Upper lobe of left lung (tissue), 4 donors: Measurements from ENCODE around the gene C16orf82.

Experiments
- EP300 ChIP-seq, 4 donors: sonication (generic); formaldehyde crosslinking; IDR thresholded peaks; one replicate each; pipeline ENCODE4 v1.5.1; 2017; ENCODE audit warnings: antibody characterized with exemption in 4 of 4, control low read depth in 2 of 4
- POLR2A ChIP-seq, 4 donors: fragments of 450-650 bp; IDR thresholded peaks; one replicate each; pipeline ENCODE4 v1.5.1; 2016 to 2017; ENCODE audit warnings: antibody characterized with exemption in 4 of 4, mild to moderate bottlenecking in 2 of 4
- POLR2AphosphoS5 ChIP-seq, 2 donors: sonication (generic); formaldehyde crosslinking; IDR thresholded peaks; one replicate each; pipeline ENCODE4 v1.5.1; 2017; ENCODE audit warnings: antibody characterized with exemption in 2 of 2
- TF ChIP-seq, protein P1 (sequence below), 6 experiments: fragments of 450-650 bp in 4 of 6; fragments of 200-600 bp in 2 of 6; sonication (generic) in 2 of 6; IDR thresholded peaks; one replicate each; pipeline ENCODE4 v1.5.1; 2016 to 2019; ENCODE audit warnings: antibody characterized with exemption in 6 of 6

DNA sequence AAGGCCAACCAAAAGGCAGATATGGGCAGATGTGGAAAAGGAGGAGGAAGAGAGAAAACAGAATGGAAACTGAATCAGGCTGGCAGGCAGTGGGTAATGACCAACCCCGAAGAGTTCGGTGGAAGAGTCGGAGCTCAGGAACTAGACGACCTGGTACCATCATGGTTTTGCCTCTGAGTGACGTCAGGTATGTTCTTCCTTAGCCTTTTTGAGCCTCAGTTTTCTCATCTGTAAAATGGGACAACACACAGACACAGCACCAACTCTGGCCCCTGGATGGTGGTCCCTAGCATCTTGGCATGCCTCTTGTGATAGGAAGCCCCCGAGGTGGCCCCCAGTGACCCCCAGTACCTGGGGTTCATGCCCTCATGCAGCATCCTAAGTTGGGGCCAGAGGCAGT lies 37.2 kb upstream of the C16orf82 start:
- TF ChIP-seq, protein P1, sequence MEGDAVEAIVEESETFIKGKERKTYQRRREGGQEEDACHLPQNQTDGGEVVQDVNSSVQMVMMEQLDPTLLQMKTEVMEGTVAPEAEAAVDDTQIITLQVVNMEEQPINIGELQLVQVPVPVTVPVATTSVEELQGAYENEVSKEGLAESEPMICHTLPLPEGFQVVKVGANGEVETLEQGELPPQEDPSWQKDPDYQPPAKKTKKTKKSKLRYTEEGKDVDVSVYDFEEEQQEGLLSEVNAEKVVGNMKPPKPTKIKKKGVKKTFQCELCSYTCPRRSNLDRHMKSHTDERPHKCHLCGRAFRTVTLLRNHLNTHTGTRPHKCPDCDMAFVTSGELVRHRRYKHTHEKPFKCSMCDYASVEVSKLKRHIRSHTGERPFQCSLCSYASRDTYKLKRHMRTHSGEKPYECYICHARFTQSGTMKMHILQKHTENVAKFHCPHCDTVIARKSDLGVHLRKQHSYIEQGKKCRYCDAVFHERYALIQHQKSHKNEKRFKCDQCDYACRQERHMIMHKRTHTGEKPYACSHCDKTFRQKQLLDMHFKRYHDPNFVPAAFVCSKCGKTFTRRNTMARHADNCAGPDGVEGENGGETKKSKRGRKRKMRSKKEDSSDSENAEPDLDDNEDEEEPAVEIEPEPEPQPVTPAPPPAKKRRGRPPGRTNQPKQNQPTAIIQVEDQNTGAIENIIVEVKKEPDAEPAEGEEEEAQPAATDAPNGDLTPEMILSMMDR (IDR thresholded peaks at IDR 0.05), result no peak
- TF ChIP-seq POLR2AphosphoS5 (IDR thresholded peaks at IDR 0.05) (no peak), POLR2A (IDR thresholded peaks at IDR 0.05) (no peak), EP300 (IDR thresholded peaks at IDR 0.05) (no peak)
